Activated CD8-positive, alpha-beta memory T cell treated with anti-CD3 and anti-CD28 coated beads for 1 hour (primary cell): Measurements from ENCODE around the gene CRADD.
"Not testable (repeated sequence)": the region's sequence is repeated elsewhere in the genome, so short reads cannot be mapped to it uniquely, and the experiment has no call there.

Experiments
- DNase-seq, 2 donors: peaks; one replicate each; pipeline ENCODE4 v3.0.0-alpha.2; 2020; ENCODE audit warnings: low read depth in 1 of 2; ENCODE audit errors: extremely low read depth in 1 of 2

CRADD gene

GRCh38 chr12:93780886-93781285 lies 103.7 kb downstream of the CRADD start:
- not testable (repeated sequence) for DNase-seq

GRCh38 chr12:93781961-93782360 lies 104.8 kb downstream of the CRADD start:
- DNase-seq, result not testable (repeated sequence)

DNA sequence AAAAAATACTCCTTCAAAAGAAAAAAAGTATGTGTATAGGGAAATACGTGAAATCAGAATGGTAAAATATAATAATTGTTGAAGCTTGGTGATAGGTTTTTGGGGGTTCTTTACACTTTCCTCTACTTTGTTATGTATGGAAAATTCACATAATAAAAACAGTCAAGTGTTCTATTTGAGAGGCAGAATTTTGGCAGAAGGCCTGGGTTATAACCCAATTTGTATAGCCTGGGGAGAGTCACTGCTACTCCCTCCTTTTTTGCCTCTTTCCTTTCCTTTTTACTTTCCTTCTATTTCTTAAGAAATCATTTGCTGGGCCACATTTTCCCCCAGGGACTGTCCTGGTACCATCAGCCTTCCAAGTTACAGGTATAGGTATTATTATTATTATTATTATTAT lies 105.7 kb downstream of the CRADD start:
- no peak for DNase-seq

DNA sequence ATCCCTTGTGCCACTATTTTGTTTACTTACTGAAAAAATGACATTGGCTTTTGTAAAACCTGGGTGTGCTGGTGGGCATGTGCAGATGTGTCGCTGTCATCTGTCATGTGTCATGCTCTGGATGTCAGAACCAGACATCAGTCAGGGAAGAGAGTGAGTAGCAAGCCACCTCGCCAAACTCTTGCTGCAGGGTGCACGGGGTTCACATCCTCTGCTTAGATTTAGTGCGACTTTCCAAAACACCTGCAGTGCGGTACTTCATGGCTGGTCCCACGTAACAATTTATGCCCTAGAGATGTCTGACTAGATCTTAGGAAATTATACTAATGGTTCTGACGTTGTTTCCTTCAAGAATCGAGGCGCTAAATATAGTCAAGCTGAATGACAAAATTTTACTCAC lies 106.7 kb downstream of the CRADD start:
- DNase-seq, result no peak

GRCh38 chr12:93784339-93785086 lies 107.3 kb downstream of the CRADD start:
- no peak for DNase-seq

GRCh38 chr12:93785249-93786010 lies 108.3 kb downstream of the CRADD start:
- no peak for DNase-seq

DNA sequence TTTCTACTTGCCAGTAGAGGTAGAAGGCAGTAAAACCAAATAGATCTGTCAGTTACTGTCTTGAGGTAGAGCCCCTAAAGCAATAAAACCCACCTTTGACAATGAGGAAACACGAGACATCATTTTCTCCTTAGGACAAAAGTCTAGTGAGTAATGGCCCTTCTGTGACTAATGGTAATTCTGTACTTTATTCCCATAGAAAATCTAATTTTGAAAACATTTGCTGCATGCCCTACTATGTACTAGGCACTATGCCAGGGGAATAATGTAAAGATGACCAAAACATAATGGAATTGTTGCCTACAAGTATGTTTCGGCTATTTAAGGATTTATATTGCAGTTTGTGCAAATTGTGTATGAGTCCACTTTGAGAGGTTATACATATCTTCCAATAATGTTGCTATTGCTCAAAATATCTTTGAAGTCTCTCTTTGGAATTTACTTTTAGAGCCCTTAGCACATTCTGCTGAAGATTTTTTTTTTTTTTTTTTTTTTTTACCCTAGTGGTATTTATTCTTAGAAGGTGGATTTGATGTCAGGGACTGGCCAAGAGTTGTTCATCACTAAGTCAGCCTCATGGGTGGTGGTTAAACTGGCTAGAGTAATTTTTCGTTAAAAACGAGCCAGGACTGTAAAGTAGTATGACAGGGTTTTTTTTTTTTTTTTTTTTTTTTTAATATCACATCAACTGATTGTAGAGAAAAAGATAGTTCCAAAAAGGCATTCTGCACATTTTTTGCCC lies 109.7 kb downstream of the CRADD start:
- DNase-seq, result no peak

- no peak for DNase-seq
Observed at GRCh38 chr12:93788853-93789252, 111.7 kb downstream of the CRADD start.

DNA sequence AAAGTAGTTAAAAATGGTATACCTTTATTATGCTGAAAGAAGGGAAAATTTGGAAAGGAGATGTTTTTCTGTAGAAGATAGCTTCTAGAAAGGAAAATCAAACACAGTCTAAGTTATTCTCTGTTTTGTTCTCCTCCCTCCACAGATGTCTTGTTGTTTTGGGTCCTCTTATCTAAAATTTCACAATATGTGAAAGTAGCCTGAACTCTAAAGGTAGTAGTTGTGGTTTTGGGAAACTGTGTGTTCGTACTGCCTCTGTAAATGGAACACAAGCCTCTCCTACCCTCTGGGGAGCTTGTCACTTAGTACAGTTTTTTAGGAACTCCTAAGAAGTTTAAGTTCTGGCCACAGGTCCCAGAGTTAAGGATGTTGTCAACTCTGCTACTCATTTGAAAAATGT lies 112.6 kb downstream of the CRADD start:
- DNase-seq, result no peak

GRCh38 chr12:93790472-93791152 lies 113.4 kb downstream of the CRADD start:
- DNase-seq, result no peak

GRCh38 chr12:93793007-93793406 lies 115.8 kb downstream of the CRADD start:
- DNase-seq, result no peak

DNA sequence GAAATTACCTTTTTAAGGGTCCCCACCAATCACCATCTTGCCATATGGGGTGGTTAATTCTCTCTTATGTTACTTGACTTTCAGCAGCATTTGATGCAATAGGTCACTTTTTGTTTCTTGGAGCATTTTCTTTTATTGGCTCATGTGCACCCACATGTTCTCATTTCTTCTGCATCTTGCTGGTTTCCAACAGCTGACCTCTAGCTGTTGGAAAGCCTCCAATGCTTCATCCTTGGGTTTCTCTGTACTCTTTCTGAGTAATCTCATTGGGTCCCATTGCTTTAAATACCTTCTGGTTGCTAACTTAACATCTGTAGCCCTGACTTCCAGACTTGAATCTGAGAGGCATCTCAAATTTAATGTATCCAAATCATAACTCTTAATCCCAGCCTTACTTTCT lies 116.8 kb downstream of the CRADD start:
- DNase-seq, result no peak

GRCh38 chr12:93794738-93795137 lies 117.6 kb downstream of the CRADD start:
- no peak for DNase-seq

- DNase-seq, result no peak
Observed at GRCh38 chr12:93795352-93795751, 118.2 kb downstream of the CRADD start.

DNA sequence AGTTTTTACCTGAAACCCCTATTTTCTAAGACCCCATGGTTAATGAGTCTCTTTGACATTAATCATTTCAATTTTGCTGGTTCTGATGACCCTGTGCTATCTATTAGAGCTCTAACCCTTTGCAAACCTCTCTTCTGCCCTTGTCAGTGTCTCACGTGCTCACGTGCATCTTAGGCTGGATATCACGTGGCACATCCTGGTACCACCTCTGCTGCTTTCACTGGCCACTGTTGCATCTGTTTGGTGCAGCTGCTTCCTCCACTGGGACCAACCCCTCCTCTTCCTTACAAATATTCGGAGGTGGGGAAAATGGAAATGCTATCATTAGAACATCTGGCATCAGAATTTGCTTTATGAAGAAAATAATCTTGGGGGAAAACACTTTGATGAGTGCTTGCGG lies 119.6 kb downstream of the CRADD start:
- no peak for DNase-seq

DNA sequence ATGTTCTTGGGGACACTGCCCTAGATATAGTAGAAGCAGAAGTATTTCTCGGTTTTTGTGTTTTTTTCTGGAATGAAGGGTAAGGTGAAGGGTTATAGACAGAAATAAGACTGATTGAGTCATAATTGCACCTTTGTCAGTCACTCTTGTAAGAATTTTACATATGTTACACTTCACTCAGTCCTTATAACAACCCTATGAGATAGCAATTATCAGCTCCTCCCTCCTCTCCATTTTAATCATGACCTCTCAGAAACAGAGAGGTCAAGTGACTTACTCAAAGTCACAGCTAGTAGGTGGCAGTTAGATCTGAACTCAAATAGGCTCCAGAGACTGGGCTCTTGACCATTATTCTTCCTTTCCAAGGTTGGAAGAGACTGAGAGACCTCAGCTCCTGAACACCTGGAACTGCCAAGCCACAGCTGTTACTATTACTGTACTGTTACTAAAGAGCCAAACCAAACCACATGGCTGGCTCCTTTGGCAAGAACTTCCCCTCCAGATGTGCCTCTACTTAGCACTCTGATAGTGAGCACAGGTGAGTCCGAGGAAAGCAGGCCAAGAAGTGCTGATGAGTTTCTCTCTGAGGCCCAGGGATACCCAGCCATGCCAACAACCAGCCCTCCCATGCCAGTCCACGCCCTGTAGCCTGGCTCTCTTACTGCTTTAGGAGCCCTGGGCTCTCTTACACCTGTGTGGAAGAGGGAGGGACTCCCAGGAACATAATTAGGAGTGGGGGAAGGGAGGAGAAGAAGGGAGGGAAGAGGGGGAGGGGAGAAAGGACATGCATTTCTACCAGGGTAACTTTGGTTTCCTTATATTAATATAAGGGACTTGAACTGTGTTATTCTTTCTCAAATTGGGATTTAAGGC lies 121.3 kb downstream of the CRADD start:
- no peak for DNase-seq

GRCh38 chr12:93801666-93802065 lies 124.5 kb downstream of the CRADD start:
- not testable (repeated sequence) for DNase-seq

- no peak for DNase-seq
Observed at GRCh38 chr12:93802293-93802692, 125.1 kb downstream of the CRADD start.

DNA sequence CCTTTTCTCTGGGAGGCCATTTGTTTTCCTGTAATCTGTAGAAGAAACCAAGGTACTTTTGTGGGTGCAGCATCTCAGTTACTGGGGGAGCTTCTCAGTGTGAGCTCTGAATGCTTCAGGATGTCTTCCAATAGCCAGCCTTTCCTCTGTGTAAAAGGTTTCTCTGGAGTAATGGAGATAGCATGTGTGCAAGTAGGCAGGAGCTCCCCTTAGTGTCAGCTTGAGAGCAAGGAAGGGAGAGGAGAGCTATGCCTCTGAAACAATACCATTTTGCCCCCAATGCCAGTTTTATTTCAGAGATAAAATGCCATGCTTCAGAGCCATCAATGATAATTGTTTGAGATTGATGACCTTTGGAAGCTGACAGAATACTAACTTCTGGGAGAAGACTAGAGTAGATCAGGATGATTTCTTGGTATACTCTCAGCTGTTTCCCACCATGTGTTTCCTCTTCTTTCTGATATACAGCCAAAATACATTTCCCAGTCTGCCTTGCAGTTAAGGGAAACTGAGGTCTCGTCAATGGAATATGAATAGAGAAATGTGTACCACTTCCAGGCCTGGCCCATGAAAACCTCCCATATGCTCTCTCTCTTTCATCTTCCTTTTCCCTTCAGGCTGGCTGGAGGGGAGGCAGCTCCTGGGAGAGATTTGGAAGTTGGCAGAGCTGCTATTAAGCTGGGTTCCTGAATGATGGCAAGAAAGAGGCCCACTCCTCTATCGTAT lies 125.7 kb downstream of the CRADD start:
- no peak for DNase-seq

DNA sequence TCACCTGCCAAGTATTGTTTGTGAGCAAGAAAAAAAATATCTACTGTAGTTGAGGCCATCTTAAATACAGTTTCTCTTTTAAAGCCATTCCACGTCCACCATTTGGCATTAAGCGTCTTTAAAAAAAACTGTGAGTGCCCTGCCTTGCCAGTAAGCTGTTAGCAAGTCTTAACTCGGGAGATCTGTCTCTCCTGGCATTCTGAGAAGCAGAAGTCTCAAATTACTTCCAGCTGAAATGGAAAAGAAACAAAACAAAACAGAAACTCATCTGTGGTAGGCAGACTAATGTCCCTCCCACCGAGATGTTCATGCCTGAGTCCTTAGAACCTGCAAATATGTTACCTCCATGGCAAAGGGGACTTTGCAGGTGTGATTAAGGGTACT lies 126.2 kb downstream of the CRADD start:
- no peak for DNase-seq
